Measurements from ENCODE around the gene CARD11. TPM values are rescaled to one million over a fixed set of nuclear protein-coding genes. Genes with fewer than 3 reads are reported as not detected.

The CARD11 gene
- total and polyA plus RNA-seq, 8 donors = 0.31 to 6.2 (median 1.5) TPM

- Histone ChIP-seq H3K36me3 (no peaks in the 10 kb centered on the region), H3K27me3 (no peaks in the 10 kb centered on the region), H3K4me1 (no peaks in the 10 kb centered on the region), H3K4me3 (no peak overlapping the region), H3K9me3 (no peaks in the 10 kb centered on the region), H3K27ac (no peak overlapping the region)
- TF ChIP-seq CTCF (IDR thresholded peaks at IDR 0.05) = no peak
- ATAC-seq (no peak), FAIRE-seq (no peak), DNase-seq (no peak)
- intact Hi-C loops (cut with DNase I) = no loop called here
- 70 to 71% methylated on average over 3 of the region's 3 CpGs for WGBS, 2 donors
Observed at GRCh38 chr7:2878306-2878705, 165.4 kb downstream of the CARD11 start.

- no peak overlapping the region for H3K4me3 ChIP-seq
- no peaks in the 10 kb centered on the region for H3K36me3 ChIP-seq
- DNase-seq (no peak), ATAC-seq (no peak), FAIRE-seq (no peak)
- no peaks in the 10 kb centered on the region for H3K9me3 ChIP-seq
- no peaks in the 10 kb centered on the region for H3K4me1 ChIP-seq
- WGBS, 2 donors = 65 to 70% methylated on average over 24 of the region's 24 CpGs
- no peaks in the 10 kb centered on the region for H3K27me3 ChIP-seq
- no peak overlapping the region for H3K27ac ChIP-seq
- intact Hi-C loops (cut with DNase I) = no loop called here
- no peak for TF ChIP-seq CTCF (IDR thresholded peaks at IDR 0.05)
Observed at GRCh38 chr7:2876031-2876731, 167.5 kb downstream of the CARD11 start.

- Histone ChIP-seq H3K27ac (no peak overlapping the region), H3K4me3 (no peak overlapping the region), H3K27me3 (no peaks in the 10 kb centered on the region), H3K36me3 (no peaks in the 10 kb centered on the region), H3K9me3 (no peaks in the 10 kb centered on the region), H3K4me1 (no peaks in the 10 kb centered on the region)
- DNase-seq (no peak), FAIRE-seq (no peak), ATAC-seq (peak in 2 of 4 donors; percentile 22 to 26)
- TF ChIP-seq CTCF (IDR thresholded peaks at IDR 0.05) = no peak
- 63 to 65% methylated on average over 7 of the region's 7 CpGs for WGBS, 2 donors
- intact Hi-C loops (cut with DNase I) = no loop called here
Observed at GRCh38 chr7:2873686-2874551, 169.7 kb downstream of the CARD11 start.

- H3K27me3 ChIP-seq = no peaks in the 10 kb centered on the region
- no peaks in the 10 kb centered on the region for H3K4me1 ChIP-seq
- no peaks in the 10 kb centered on the region for H3K36me3 ChIP-seq
- no peak for TF ChIP-seq CTCF (IDR thresholded peaks at IDR 0.05)
- intact Hi-C loops (cut with DNase I) = no loop called here
- no peak for FAIRE-seq
- H3K27ac ChIP-seq = no peak overlapping the region
- H3K9me3 ChIP-seq = no peaks in the 10 kb centered on the region
- no peak for ATAC-seq
- WGBS, 2 donors = 65 to 66% methylated on average over 10 of the region's 10 CpGs
- DNase-seq = no peak
- H3K4me3 ChIP-seq = no peak overlapping the region
Observed at GRCh38 chr7:2873146-2873545, 170.5 kb downstream of the CARD11 start.
